Suppressor macrophage (primary cell): ENCODE measurements around the gene TMEM238.

Source experiments
- DNase-seq, 4 experiments: peaks; one replicate each; pipeline ENCODE4 v3.0.0-alpha.2; 2020 to 2022

The TMEM238 gene

DNA sequence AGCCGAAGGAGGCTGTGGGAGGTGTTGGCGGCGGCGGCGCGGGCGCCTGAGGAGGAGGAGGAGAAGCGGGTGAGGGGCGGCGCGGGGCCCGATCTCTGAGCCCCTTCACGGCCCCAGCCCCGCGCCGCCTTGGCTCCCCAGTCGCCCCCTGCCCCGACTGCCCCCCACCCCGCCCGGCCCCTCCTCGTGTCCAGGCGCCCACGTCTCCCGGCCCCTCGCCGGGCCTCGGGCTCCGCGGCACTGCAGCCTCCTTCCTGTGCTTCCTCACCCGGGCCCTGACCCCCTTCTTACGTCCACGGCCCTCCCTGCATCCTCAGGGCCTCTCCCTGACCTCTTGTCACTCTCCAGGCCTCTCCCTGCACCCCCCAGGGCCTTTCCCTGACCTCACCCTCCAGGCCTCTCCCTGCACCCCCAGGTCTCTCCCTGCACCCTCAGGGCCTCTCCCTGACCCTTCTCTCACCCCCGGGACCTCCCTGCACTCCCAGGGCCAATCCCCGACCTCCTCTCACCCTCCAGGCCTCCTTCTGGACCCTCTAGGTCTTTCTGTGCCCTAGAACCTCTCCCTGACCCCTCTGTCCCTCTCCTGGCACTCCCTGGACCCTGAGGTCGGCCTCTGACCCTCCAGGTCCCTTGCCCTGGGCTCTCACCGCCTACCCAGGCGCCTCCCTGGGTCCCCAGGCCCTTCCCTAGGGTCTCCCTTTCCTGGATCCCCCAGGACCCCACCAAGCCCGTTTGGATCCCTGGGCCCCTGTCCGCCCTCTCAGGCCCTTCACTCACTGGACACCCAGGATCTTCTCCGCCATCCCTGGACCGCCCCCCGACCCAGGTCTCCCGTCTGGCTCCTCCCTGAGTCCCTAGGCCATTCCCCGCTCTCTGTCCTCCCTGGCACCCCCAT lies 44.0 kb downstream of the TMEM238 start:
- DNase-seq: peak in 1 of 4 experiments; percentile 51

GRCh38 chr19:55339105-55339888 lies 44.8 kb downstream of the TMEM238 start, which contains the start of gene KMT5C:
Gene KMT5C, plus strand, starts transcription at chr19:55339876. Its CDS starts 2,061 bp downstream, at chr19:55341937.
- DNase-seq: peak; percentile 100

GRCh38 chr19:55336101-55336500 lies 48.0 kb downstream of the TMEM238 start:
- no peak for DNase-seq

- DNase-seq: no peak
Observed at GRCh38 chr19:55333870-55334269, 50.2 kb downstream of the TMEM238 start.

DNA sequence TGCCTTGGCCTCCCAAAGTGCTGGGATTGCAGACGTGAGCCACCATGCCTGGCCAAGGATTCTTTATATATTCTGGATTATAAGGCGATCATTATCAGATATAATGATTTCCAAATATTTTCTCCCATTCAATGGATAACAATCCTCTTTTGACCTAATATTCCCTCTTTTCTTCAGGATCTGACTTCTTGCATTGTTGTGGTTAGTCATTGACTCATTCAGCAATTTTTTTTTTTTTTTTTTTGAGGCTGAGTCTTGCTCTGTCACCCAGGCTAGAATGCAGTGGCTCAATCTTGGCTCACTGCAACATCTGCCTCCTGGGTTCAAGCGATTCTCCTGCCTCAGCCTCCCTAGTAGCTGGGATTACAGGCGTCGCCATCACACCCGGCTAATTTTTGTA lies 54.3 kb downstream of the TMEM238 start:
- DNase-seq: peak in 1 of 4 experiments; percentile 43
